ENCODE results near the gene AK1.

DNA sequence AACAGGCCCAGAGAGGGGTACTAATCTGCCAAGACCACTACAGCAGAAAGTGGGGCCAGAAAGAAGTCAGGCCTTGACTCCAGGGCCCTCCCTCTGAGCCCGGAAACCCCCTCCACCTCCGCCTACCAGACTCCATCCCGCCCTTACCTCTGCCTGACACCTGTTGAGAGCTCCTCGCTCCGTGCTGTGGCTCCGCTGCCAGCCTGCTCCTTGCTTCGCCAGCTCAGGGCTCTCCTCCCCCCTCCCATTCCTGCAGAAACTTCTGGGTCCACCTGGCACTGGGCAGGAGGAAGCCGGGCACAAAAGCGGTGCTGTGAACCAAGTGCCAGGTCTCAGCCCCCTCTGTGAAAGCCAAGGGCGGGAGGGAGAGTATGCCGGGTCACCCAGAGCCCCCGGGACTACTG is 28.3 kb upstream of the AK1 start:
- TF ChIP-seq, protein P1, sequence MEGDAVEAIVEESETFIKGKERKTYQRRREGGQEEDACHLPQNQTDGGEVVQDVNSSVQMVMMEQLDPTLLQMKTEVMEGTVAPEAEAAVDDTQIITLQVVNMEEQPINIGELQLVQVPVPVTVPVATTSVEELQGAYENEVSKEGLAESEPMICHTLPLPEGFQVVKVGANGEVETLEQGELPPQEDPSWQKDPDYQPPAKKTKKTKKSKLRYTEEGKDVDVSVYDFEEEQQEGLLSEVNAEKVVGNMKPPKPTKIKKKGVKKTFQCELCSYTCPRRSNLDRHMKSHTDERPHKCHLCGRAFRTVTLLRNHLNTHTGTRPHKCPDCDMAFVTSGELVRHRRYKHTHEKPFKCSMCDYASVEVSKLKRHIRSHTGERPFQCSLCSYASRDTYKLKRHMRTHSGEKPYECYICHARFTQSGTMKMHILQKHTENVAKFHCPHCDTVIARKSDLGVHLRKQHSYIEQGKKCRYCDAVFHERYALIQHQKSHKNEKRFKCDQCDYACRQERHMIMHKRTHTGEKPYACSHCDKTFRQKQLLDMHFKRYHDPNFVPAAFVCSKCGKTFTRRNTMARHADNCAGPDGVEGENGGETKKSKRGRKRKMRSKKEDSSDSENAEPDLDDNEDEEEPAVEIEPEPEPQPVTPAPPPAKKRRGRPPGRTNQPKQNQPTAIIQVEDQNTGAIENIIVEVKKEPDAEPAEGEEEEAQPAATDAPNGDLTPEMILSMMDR (conservative IDR thresholded peaks at IDR 0.05 in 1 of 2, IDR thresholded peaks at IDR 0.05 in 1 of 2; ENCODE audit: extremely low read depth in 1 of 2, insufficient read depth in 1 of 2, low read depth in 1 of 2, low read length in 2 of 2), result no peak
- TF ChIP-seq EZH2 (IDR thresholded peaks at IDR 0.05; ENCODE audit: borderline replicate concordance, low read length), result no peak
